Liver (tissue), 9 donors: ENCODE measurements around the gene PARP8. TPM values are rescaled to one million over a fixed set of nuclear protein-coding genes. Genes with fewer than 3 reads are reported as not detected.

ENCODE experiments used
- DNase-seq: peaks from one replicate; pipeline ENCODE4 v3.0.0-alpha.2; 2017; ENCODE audit warnings: low spot score
- H3K27ac ChIP-seq, 2 donors: one replicate each; pipeline ENCODE4 v1.7.0; 2013; ENCODE audit warnings: inconsistent platforms in 2 of 2, low read length in 2 of 2, control low read depth in 1 of 2, low read depth in 1 of 2, mild to moderate bottlenecking in 1 of 2
- H3K27me3 ChIP-seq, 4 donors: one replicate each; pipeline versions ENCODE4 v1.6.1 to v1.7.0; 2013; ENCODE audit warnings: low read length in 3 of 4, inconsistent platforms in 1 of 4, mild to moderate bottlenecking in 1 of 4, moderate library complexity in 1 of 4; ENCODE audit not compliant: control insufficient read depth in 4 of 4, insufficient read depth in 4 of 4
- H3K36me3 ChIP-seq, 4 donors: one replicate each; pipeline versions ENCODE4 v1.6.1 to v1.7.0; 2013; ENCODE audit warnings: low read length in 3 of 4, mild to moderate bottlenecking in 3 of 4, low read depth in 1 of 4, moderate library complexity in 1 of 4; ENCODE audit not compliant: control insufficient read depth in 4 of 4, insufficient read depth in 3 of 4
- H3K4me1 ChIP-seq, 4 donors: one replicate each; pipeline versions ENCODE4 v1.6.1 to v1.7.0; 2013; ENCODE audit warnings: low read length in 3 of 4, mild to moderate bottlenecking in 3 of 4, moderate library complexity in 1 of 4; ENCODE audit not compliant: control insufficient read depth in 4 of 4, insufficient read depth in 4 of 4
- H3K4me3 ChIP-seq, 3 donors: one replicate each; pipeline versions ENCODE4 v1.6.1 to v1.7.0; 2013; ENCODE audit warnings: low read length in 3 of 3, control low read depth in 1 of 3, low read depth in 1 of 3, mild to moderate bottlenecking in 1 of 3
- H3K9ac ChIP-seq, 2 donors: one replicate each; pipeline ENCODE4 v1.7.0; 2013; ENCODE audit warnings: low read length in 2 of 2, mild to moderate bottlenecking in 2 of 2, moderate library complexity in 2 of 2, control low read depth in 1 of 2, low read depth in 1 of 2
- H3K9me3 ChIP-seq, 4 donors: one replicate each; pipeline versions ENCODE4 v1.6.1 to v1.7.0; 2013; ENCODE audit warnings: low read length in 3 of 4; ENCODE audit not compliant: control insufficient read depth in 4 of 4
- ATF3 ChIP-seq: IDR thresholded peaks from 2 replicates; pipeline ENCODE4 v1.6.1; 2016; ENCODE audit warnings: antibody characterized with exemption
- EGR1 ChIP-seq, 2 donors: IDR thresholded peaks; 2 replicates each; pipeline ENCODE4 v1.6.1; 2016 to 2018; ENCODE audit warnings: antibody characterized with exemption in 2 of 2, low read depth in 2 of 2
- FOXA1 ChIP-seq: IDR thresholded peaks from 2 replicates; pipeline ENCODE4 v1.6.1; 2016; ENCODE audit warnings: antibody characterized with exemption
- FOXA2 ChIP-seq: IDR thresholded peaks from 2 replicates; pipeline ENCODE4 v1.6.1; 2016; ENCODE audit warnings: antibody characterized with exemption
- GABPA ChIP-seq, 2 donors: IDR thresholded peaks in 1 of 2; conservative IDR thresholded peaks in 1 of 2; 2 replicates each; pipeline ENCODE4 v1.6.1; 2016; ENCODE audit warnings: antibody characterized with exemption in 2 of 2, mild to moderate bottlenecking in 1 of 2, moderate library complexity in 1 of 2
- HNF4A ChIP-seq, 2 donors: conservative IDR thresholded peaks; 2 replicates each; pipeline ENCODE4 v1.6.1; 2016; ENCODE audit warnings: antibody characterized with exemption in 2 of 2, mild to moderate bottlenecking in 2 of 2
- HNF4G ChIP-seq: IDR thresholded peaks from 2 replicates; pipeline ENCODE4 v1.6.1; 2016; ENCODE audit warnings: antibody characterized with exemption
- JUND ChIP-seq, 2 donors: IDR thresholded peaks; 2 replicates each; pipeline ENCODE4 v1.6.1; 2016; ENCODE audit warnings: antibody characterized with exemption in 2 of 2
- NR2F2 ChIP-seq: IDR thresholded peaks from 2 replicates; pipeline ENCODE4 v1.6.1; 2016; ENCODE audit warnings: antibody characterized with exemption
- REST ChIP-seq: IDR thresholded peaks from 2 replicates; pipeline ENCODE4 v1.6.1; 2016; ENCODE audit warnings: antibody characterized with exemption, mild to moderate bottlenecking
- RXRA ChIP-seq, 2 donors: IDR thresholded peaks; 2 replicates each; pipeline ENCODE4 v1.6.1; 2017 to 2018; ENCODE audit warnings: antibody characterized with exemption in 2 of 2, mild to moderate bottlenecking in 1 of 2
- SP1 ChIP-seq: IDR thresholded peaks from 2 replicates; pipeline ENCODE4 v1.6.1; 2018; ENCODE audit warnings: antibody characterized with exemption, mild to moderate bottlenecking
- TAF1 ChIP-seq: conservative IDR thresholded peaks from 2 replicates; pipeline ENCODE4 v1.6.1; 2016; ENCODE audit warnings: antibody characterized with exemption, mild to moderate bottlenecking
- YY1 ChIP-seq: IDR thresholded peaks from 2 replicates; pipeline ENCODE4 v1.6.1; 2016; ENCODE audit warnings: antibody characterized with exemption, mild to moderate bottlenecking
- ZBTB33 ChIP-seq: IDR thresholded peaks from 2 replicates; pipeline ENCODE4 v1.6.1; 2016; ENCODE audit warnings: antibody characterized with exemption
- WGBS: extraction: QIAGEN DNeasy Blood & Tissue Kit; methylation state at CpG from one replicate; pipeline ENCODE4 v1.1.7; 2013; 5-methylcytosine and 5-hydroxymethylcytosine counted together
- polyA plus RNA-seq, 2 donors: library from polyadenylated mRNA; stranded (reverse) in 1 of 2; unstranded in 1 of 2; fragments of 200-250 nt in 1 of 2; fragments of >200 nt in 1 of 2; fragmentation: Nextera tagmentation in 1 of 2; extraction: Ambion mirVana in 1 of 2; gene quantifications; one replicate each; pipeline versions ENCODE4 v1.2.1 to v1.2.3, GENCODE V29; 2013 to 2015
- total RNA-seq, 2 donors: library from RNA; depleted of rRNA; stranded (reverse); fragments of >200 nt; gene quantifications; one replicate each; pipeline ENCODE4 v1.2.3, GENCODE V29; 2014
- donor health status: healthy.
- donor health status: healthy.
- donor health status: healthy.
- donor health status: healthy.
- donor health status: healthy.

PARP8 gene
- total and polyA plus RNA-seq, 4 donors, result 3.9 to 16.0 (median 7.1) TPM

GRCh38 chr5:50730336-50730735, 63.9 kb downstream of the PARP8 start:
- Histone ChIP-seq H3K27ac (no peak overlapping the region), H3K4me1 (peaks cover 0 to 4% (median 0%) of the 10 kb centered on the region in 4 donors)

GRCh38 chr5:50730841-50731240, 64.4 kb downstream of the PARP8 start:
- no peaks in the 10 kb centered on the region for H3K9me3 ChIP-seq
- H3K27ac ChIP-seq, result no peak overlapping the region
- WGBS, result 81% methylated on average over 4 of the region's 4 CpGs
- TF ChIP-seq GABPA (IDR thresholded peaks at IDR 0.05 in 1 of 2, conservative IDR thresholded peaks at IDR 0.05 in 1 of 2) (no peak), YY1 (no peak), ZBTB33 (no peak), FOXA1 (no peak), REST (no peak), SP1 (no peak), TAF1 (no peak), FOXA2 (no peak), ATF3 (no peak)
- H3K36me3 ChIP-seq, result no peaks in the 10 kb centered on the region
- DNase-seq, result no peak
- H3K4me3 ChIP-seq, result no peak overlapping the region
- no peaks in the 10 kb centered on the region for H3K27me3 ChIP-seq
- H3K4me1 ChIP-seq, result peaks cover 0 to 4% (median 0%) of the 10 kb centered on the region in 4 donors
- no peak overlapping the region for H3K9ac ChIP-seq

More at GRCh38 chr5:50730336-50730735, 63.9 kb downstream of the PARP8 start:
- no peaks in the 10 kb centered on the region for H3K9me3 ChIP-seq
- TF ChIP-seq HNF4G, result no peak
- no peak for TF ChIP-seq RXRA (IDR thresholded peaks at IDR 0.05)
- TF ChIP-seq TAF1, result no peak
- no peak for TF ChIP-seq EGR1 (IDR thresholded peaks at IDR 0.05; ENCODE audit: low read depth in 2 of 2)
- TF ChIP-seq YY1, result no peak
- no peak for TF ChIP-seq REST
- no peak for TF ChIP-seq HNF4A (conservative IDR thresholded peaks at IDR 0.05)
- TF ChIP-seq NR2F2, result no peak
- no peak for TF ChIP-seq JUND (IDR thresholded peaks at IDR 0.05)
- no peak for TF ChIP-seq GABPA (IDR thresholded peaks at IDR 0.05 in 1 of 2, conservative IDR thresholded peaks at IDR 0.05 in 1 of 2)
- TF ChIP-seq ATF3, result no peak
- H3K9ac ChIP-seq, result no peak overlapping the region
- H3K4me3 ChIP-seq, result no peak overlapping the region
- 88% methylated on average over 5 of the region's 5 CpGs for WGBS
- no peak for DNase-seq
- no peaks in the 10 kb centered on the region for H3K36me3 ChIP-seq
- H3K27me3 ChIP-seq, result no peaks in the 10 kb centered on the region
